Measurements from ENCODE around the gene CCDC188. TPM values are rescaled to one million over a fixed set of nuclear protein-coding genes. Genes with fewer than 3 reads are reported as not detected.

CCDC188 gene
- total and polyA plus RNA-seq, 7 experiments from 2014 or later, result not detected

- ATAC-seq, result no peak
- ChIA-PET POLR2A (no interaction called here), CTCF (no interaction called here)
- Mint-ChIP-seq H3K36me3 (no peaks in the 10 kb centered on the region), H3K27me3 (no peaks in the 10 kb centered on the region), H3K4me1 (no peaks in the 10 kb centered on the region), H3K9me3 (peaks cover 0 to 1% (median 0%) of the 10 kb centered on the region in 11 donors), H3K27ac (no peak overlapping the region), H3K4me3 (no peak overlapping the region)
- Histone ChIP-seq H3K9me3 (ENCODE audit: control insufficient read depth in 2 of 3, low read length in 3 of 3) (no peaks in the 10 kb centered on the region), H3K4me1 (ENCODE audit: control insufficient read depth in 2 of 2, insufficient read depth in 2 of 2, low read length in 2 of 2) (no peaks in the 10 kb centered on the region), H3K4me3 (ENCODE audit: low read length) (no peak overlapping the region), H3K27ac (ENCODE audit: low read depth, low read length) (no peak overlapping the region), H3K27me3 (ENCODE audit: control insufficient read depth in 2 of 2, insufficient read depth in 2 of 2, low read length in 2 of 2) (no peaks in the 10 kb centered on the region), H3K36me3 (ENCODE audit: control insufficient read depth in 2 of 3, insufficient read depth in 3 of 3, low read length in 3 of 3) (no peaks in the 10 kb centered on the region)
- intact Hi-C loops (cut with micrococcal nuclease), result no loop called here
- DNase-seq, result no peak
These were observed 33.0 kb upstream of the CCDC188 start for GRCh38 chr22:20183823-20184222.

GRCh38 chr22:20183101-20183500 is 32.2 kb upstream of the CCDC188 start:
- no peaks in the 10 kb centered on the region for H3K36me3 Mint-ChIP-seq
- H3K27ac ChIP-seq (ENCODE audit: low read depth, low read length), result no peak overlapping the region
- peaks cover 0 to 1% (median 0%) of the 10 kb centered on the region in 11 donors for H3K9me3 Mint-ChIP-seq
- H3K4me1 ChIP-seq (ENCODE audit: control insufficient read depth in 2 of 2, insufficient read depth in 2 of 2, low read length in 2 of 2), result no peaks in the 10 kb centered on the region
- H3K4me3 Mint-ChIP-seq, result no peak overlapping the region
- CTCF ChIA-PET, result no interaction called here
- H3K4me3 ChIP-seq (ENCODE audit: low read length), result no peak overlapping the region
- ATAC-seq, result no peak
- H3K36me3 ChIP-seq (ENCODE audit: control insufficient read depth in 2 of 3, insufficient read depth in 3 of 3, low read length in 3 of 3), result no peaks in the 10 kb centered on the region
- intact Hi-C loops (cut with micrococcal nuclease), result no loop called here
- DNase-seq, result no peak
- no peaks in the 10 kb centered on the region for H3K4me1 Mint-ChIP-seq
- H3K27ac Mint-ChIP-seq, result no peak overlapping the region
- POLR2A ChIA-PET, result no interaction called here
- H3K27me3 Mint-ChIP-seq, result no peaks in the 10 kb centered on the region
- no peaks in the 10 kb centered on the region for H3K27me3 ChIP-seq (ENCODE audit: control insufficient read depth in 2 of 2, insufficient read depth in 2 of 2, low read length in 2 of 2)
- no peaks in the 10 kb centered on the region for H3K9me3 ChIP-seq (ENCODE audit: control insufficient read depth in 2 of 3, low read length in 3 of 3)

DNA sequence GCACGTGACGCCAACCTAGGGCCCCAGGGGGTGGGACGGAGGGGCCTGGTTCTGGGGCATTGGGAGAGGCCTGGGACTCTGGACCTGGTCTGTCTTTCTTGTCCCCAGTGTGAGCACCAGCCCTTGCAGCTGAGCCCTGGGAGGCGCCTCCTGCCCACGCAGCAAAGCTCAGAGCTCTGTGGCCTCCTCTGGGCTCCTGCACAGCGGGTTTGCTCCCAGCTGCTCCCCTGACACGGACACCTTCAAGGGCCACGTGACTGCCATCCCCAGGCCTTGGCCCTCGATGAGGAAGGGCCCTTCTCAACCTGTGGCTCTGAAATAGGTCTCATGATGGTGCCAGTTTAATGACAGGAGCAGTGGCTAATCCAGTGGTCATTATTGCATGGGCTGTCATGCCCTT is 31.5 kb upstream of the CCDC188 start:
- Mint-ChIP-seq H3K36me3 (no peaks in the 10 kb centered on the region), H3K4me3 (no peak overlapping the region), H3K27ac (no peak overlapping the region), H3K27me3 (no peaks in the 10 kb centered on the region), H3K9me3 (peaks cover 0 to 1% (median 0%) of the 10 kb centered on the region in 11 donors), H3K4me1 (no peaks in the 10 kb centered on the region)
- Histone ChIP-seq H3K4me3 (ENCODE audit: low read length) (no peak overlapping the region), H3K4me1 (ENCODE audit: control insufficient read depth in 2 of 2, insufficient read depth in 2 of 2, low read length in 2 of 2) (no peaks in the 10 kb centered on the region), H3K27ac (ENCODE audit: low read depth, low read length) (no peak overlapping the region), H3K36me3 (ENCODE audit: control insufficient read depth in 2 of 3, insufficient read depth in 3 of 3, low read length in 3 of 3) (no peaks in the 10 kb centered on the region), H3K27me3 (ENCODE audit: control insufficient read depth in 2 of 2, insufficient read depth in 2 of 2, low read length in 2 of 2) (no peaks in the 10 kb centered on the region), H3K9me3 (ENCODE audit: control insufficient read depth in 2 of 3, low read length in 3 of 3) (no peaks in the 10 kb centered on the region)
- intact Hi-C loops (cut with micrococcal nuclease), result no loop called here
- DNase-seq (no peak), ATAC-seq (no peak)
- POLR2A ChIA-PET, result no interaction called here
- CTCF ChIA-PET, result no interaction called here

GRCh38 chr22:20181884-20182236 is 31.0 kb upstream of the CCDC188 start:
- H3K9me3 ChIP-seq (ENCODE audit: control insufficient read depth in 2 of 3, low read length in 3 of 3), result no peaks in the 10 kb centered on the region
- no peak overlapping the region for H3K27ac ChIP-seq (ENCODE audit: low read depth, low read length)
- no peak overlapping the region for H3K4me3 ChIP-seq (ENCODE audit: low read length)
- Mint-ChIP-seq H3K36me3 (no peaks in the 10 kb centered on the region), H3K27ac (no peak overlapping the region), H3K9me3 (peaks cover 0 to 1% (median 0%) of the 10 kb centered on the region in 11 donors), H3K4me3 (no peak overlapping the region), H3K27me3 (no peaks in the 10 kb centered on the region), H3K4me1 (no peaks in the 10 kb centered on the region)
- ATAC-seq, result no peak
- H3K27me3 ChIP-seq (ENCODE audit: control insufficient read depth in 2 of 2, insufficient read depth in 2 of 2, low read length in 2 of 2), result no peaks in the 10 kb centered on the region
- ChIA-PET POLR2A (no interaction called here), CTCF (no interaction called here)
- no peaks in the 10 kb centered on the region for H3K36me3 ChIP-seq (ENCODE audit: control insufficient read depth in 2 of 3, insufficient read depth in 3 of 3, low read length in 3 of 3)
- no peak for DNase-seq
- intact Hi-C loops (cut with micrococcal nuclease), result no loop called here
- H3K4me1 ChIP-seq (ENCODE audit: control insufficient read depth in 2 of 2, insufficient read depth in 2 of 2, low read length in 2 of 2), result no peaks in the 10 kb centered on the region

- peaks cover 0 to 1% (median 0%) of the 10 kb centered on the region in 11 donors for H3K9me3 Mint-ChIP-seq
- H3K4me1 Mint-ChIP-seq, result no peaks in the 10 kb centered on the region
- POLR2A ChIA-PET, result no interaction called here
- no peak overlapping the region for H3K4me3 Mint-ChIP-seq
- CTCF ChIA-PET, result interaction anchor here (0.7 kb wide), 1 partner anchor 287 kb away, joined by 5 read pairs; no protein-coding TSS in a partner anchor
- Histone ChIP-seq H3K9me3 (ENCODE audit: control insufficient read depth in 2 of 3, low read length in 3 of 3) (no peaks in the 10 kb centered on the region), H3K4me1 (ENCODE audit: control insufficient read depth in 2 of 2, insufficient read depth in 2 of 2, low read length in 2 of 2) (no peaks in the 10 kb centered on the region), H3K27ac (ENCODE audit: low read depth, low read length) (no peak overlapping the region), H3K27me3 (ENCODE audit: control insufficient read depth in 2 of 2, insufficient read depth in 2 of 2, low read length in 2 of 2) (no peaks in the 10 kb centered on the region), H3K4me3 (ENCODE audit: low read length) (no peak overlapping the region), H3K36me3 (ENCODE audit: control insufficient read depth in 2 of 3, insufficient read depth in 3 of 3, low read length in 3 of 3) (no peaks in the 10 kb centered on the region)
- DNase-seq, result no peak
- no peaks in the 10 kb centered on the region for H3K27me3 Mint-ChIP-seq
- intact Hi-C loops (cut with micrococcal nuclease), result no loop called here
- H3K36me3 Mint-ChIP-seq, result no peaks in the 10 kb centered on the region
- no peak for ATAC-seq
- H3K27ac Mint-ChIP-seq, result no peak overlapping the region
These were observed 30.5 kb upstream of the CCDC188 start for GRCh38 chr22:20181194-20181883.

- ATAC-seq (no peak), DNase-seq (no peak)
- no peaks in the 10 kb centered on the region for H3K9me3 ChIP-seq (ENCODE audit: control insufficient read depth in 2 of 3, low read length in 3 of 3)
- H3K27ac ChIP-seq (ENCODE audit: low read depth, low read length), result no peak overlapping the region
- Mint-ChIP-seq H3K4me1 (no peaks in the 10 kb centered on the region), H3K27ac (no peak overlapping the region), H3K9me3 (peaks cover 0 to 1% (median 0%) of the 10 kb centered on the region in 11 donors), H3K4me3 (no peak overlapping the region), H3K36me3 (no peaks in the 10 kb centered on the region), H3K27me3 (no peaks in the 10 kb centered on the region)
- H3K27me3 ChIP-seq (ENCODE audit: control insufficient read depth in 2 of 2, insufficient read depth in 2 of 2, low read length in 2 of 2), result no peaks in the 10 kb centered on the region
- intact Hi-C loops (cut with micrococcal nuclease), result no loop called here
- CTCF ChIA-PET, result interaction anchor here (0.7 kb wide), 1 partner anchor 286 kb away, joined by 5 read pairs; no protein-coding TSS in a partner anchor
- H3K4me3 ChIP-seq (ENCODE audit: low read length), result no peak overlapping the region
- no peaks in the 10 kb centered on the region for H3K4me1 ChIP-seq (ENCODE audit: control insufficient read depth in 2 of 2, insufficient read depth in 2 of 2, low read length in 2 of 2)
- no peaks in the 10 kb centered on the region for H3K36me3 ChIP-seq (ENCODE audit: control insufficient read depth in 2 of 3, insufficient read depth in 3 of 3, low read length in 3 of 3)
- POLR2A ChIA-PET, result no interaction called here
These were observed 29.8 kb upstream of the CCDC188 start for GRCh38 chr22:20180640-20181039.

DNA sequence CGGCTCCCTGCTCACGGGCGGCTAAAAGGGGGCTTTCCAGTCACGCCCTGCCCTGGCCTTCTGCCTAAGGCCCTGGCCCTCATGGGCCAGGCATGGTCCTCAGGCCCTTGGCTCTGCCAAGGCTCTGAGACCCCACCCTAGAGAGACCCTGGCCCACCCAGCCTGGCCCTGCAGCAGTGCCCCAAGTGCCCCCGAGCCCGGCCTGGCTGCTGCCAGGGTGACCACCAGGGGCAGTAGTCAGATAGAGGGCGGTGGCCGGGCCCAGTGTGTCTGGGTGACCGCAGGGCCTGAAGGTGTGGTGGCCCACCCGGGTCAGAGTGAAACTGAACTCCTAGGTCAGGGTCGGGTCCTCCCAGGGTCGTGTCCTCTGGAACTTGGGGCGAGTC is 29.4 kb upstream of the CCDC188 start:
- no peak overlapping the region for H3K27ac ChIP-seq (ENCODE audit: low read depth, low read length)
- intact Hi-C loops (cut with micrococcal nuclease), result no loop called here
- no peak for ATAC-seq
- H3K4me1 Mint-ChIP-seq, result no peaks in the 10 kb centered on the region
- no peak overlapping the region for H3K4me3 ChIP-seq (ENCODE audit: low read length)
- H3K36me3 ChIP-seq (ENCODE audit: control insufficient read depth in 2 of 3, insufficient read depth in 3 of 3, low read length in 3 of 3), result no peaks in the 10 kb centered on the region
- no peak for DNase-seq
- H3K4me3 Mint-ChIP-seq, result no peak overlapping the region
- POLR2A ChIA-PET, result no interaction called here
- no peaks in the 10 kb centered on the region for H3K4me1 ChIP-seq (ENCODE audit: control insufficient read depth in 2 of 2, insufficient read depth in 2 of 2, low read length in 2 of 2)
- CTCF ChIA-PET, result interaction anchor here (0.7 kb wide), 1 partner anchor 286 kb away, joined by 5 read pairs; no protein-coding TSS in a partner anchor
- no peaks in the 10 kb centered on the region for H3K36me3 Mint-ChIP-seq
- no peaks in the 10 kb centered on the region for H3K9me3 Mint-ChIP-seq
- H3K27me3 ChIP-seq (ENCODE audit: control insufficient read depth in 2 of 2, insufficient read depth in 2 of 2, low read length in 2 of 2), result no peaks in the 10 kb centered on the region
- no peaks in the 10 kb centered on the region for H3K27me3 Mint-ChIP-seq
- H3K27ac Mint-ChIP-seq, result no peak overlapping the region
- no peaks in the 10 kb centered on the region for H3K9me3 ChIP-seq (ENCODE audit: control insufficient read depth in 2 of 3, low read length in 3 of 3)
